SH-SY5Y (cell line): ENCODE results near the gene SCAI.

ENCODE experiments used
- GATA2 ChIP-seq: IDR thresholded peaks from 2 replicates; pipeline ENCODE4 v1.6.1; 2011; ENCODE audit warnings: mild to moderate bottlenecking, low read depth, low read length
- GATA3 ChIP-seq: IDR thresholded peaks from 2 replicates; pipeline ENCODE4 v1.6.1; 2011; ENCODE audit warnings: low read depth, mild to moderate bottlenecking, low read length, moderate library complexity

DNA sequence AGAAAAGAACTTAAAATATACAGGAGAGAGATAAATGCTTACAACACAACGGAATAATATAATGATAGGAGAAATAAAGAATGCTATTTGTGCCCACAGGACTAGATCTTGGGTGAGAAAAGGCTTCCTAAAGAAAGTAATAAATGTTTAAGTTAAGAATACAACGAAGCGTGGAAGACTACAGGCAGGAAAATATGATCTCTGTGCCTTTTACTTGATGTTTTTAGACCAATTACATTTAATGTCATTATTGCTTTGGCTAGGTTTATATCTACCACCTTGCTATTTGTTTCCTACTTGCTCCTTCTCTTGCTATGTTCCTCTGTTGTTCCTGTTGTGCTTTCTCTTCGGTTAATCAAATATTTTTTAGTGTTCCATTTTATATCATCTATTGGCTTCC is 122.3 kb downstream of the SCAI start:
- TF ChIP-seq GATA2 (no peak), GATA3 (no peak)
